ENCODE measurements around the gene MYBPC2.
A peak's percentile ranks its signal among the peaks of the same experiment; 100 is the strongest.
"Not testable (repeated sequence)": the region's sequence is repeated elsewhere in the genome, so short reads cannot be mapped to it uniquely, and the experiment has no call there.

The MYBPC2 gene

DNA sequence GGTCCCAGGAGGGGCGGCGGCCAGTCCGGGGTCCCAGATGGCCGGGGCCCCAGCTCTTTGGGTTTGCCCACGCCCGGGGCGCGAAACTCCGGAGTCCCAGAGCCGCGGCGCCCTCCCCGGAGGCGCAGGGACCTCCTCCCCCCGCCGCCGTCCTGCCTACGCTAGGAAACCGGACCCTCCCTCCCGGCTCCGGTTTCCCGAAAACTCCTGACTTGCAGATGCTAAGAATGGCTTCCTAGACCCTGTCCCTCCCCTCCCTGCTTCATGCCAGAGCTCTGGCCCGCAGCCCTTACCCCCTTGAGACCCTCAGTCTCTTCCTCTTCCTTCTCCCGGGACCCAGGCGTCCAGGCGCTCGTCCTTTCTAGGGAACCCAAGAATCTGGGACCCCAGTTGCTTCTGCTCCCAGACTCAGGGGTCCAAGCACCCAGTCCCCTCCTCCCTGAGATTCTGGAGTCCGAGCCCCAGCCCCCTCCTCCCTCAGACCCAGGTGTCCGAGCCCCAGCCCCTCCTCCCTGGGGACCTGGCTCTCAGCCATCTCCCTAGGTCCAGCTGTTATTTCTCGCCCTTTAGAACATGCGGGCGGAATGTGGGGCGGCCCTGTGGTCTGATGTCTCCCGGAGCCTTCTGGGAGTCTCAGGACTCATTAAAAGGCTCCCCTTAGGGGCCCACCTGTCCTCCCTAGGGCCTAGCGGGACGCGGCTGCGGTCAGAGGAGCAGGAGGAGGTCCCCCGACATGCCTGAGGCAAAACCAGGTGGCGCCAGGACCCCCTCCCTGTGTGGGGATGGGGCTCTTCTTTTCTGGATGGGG, at the start of gene MYBPC2:
Gene MYBPC2 (plus strand): TSS at position 672 of the 808 bp plus-strand sequence. CDS start 62 bp downstream, at position 734.
- DNase-seq: no peak

DNA sequence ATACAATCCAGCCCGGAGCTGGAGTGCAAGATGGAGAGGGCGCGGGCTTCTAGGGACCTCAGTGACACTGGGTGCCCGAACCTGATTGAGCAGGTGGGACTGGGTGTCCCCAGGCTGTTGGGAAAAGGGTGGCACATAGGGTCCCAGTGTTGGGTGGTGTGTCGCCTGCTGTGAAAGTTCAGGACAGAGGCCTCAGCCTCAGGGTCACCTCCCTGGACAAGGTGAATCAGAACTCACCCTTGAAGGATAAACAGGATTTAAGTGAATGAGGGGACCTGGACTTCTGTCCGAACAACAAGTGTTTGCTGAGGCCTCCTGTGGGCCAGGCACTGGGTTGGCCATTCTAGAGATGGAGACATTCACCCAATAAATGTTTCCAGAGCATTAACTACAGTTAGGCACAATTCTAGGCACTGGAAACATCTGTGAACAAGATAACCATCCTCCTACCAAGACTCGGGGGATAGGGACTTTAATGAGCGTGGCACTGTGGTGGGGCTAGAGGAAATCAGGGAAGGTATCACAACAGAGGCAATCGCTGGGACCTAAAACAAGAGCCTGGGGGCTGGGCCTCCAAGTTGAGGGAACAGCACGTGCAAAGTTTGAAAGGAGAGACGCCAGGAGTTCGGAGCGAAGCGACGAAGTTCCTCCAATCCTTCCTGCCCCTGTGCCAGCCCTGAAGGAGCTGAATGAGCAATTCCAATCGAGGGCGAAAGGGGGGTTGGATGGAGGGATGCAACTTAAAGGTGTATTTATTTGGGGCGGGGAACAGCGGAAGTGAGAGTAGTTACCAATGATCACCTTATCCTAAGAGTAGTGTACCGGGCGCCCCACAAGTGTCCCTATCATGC, 49.5 kb upstream of the MYBPC2 start:
- DNase-seq: no peak

DNA sequence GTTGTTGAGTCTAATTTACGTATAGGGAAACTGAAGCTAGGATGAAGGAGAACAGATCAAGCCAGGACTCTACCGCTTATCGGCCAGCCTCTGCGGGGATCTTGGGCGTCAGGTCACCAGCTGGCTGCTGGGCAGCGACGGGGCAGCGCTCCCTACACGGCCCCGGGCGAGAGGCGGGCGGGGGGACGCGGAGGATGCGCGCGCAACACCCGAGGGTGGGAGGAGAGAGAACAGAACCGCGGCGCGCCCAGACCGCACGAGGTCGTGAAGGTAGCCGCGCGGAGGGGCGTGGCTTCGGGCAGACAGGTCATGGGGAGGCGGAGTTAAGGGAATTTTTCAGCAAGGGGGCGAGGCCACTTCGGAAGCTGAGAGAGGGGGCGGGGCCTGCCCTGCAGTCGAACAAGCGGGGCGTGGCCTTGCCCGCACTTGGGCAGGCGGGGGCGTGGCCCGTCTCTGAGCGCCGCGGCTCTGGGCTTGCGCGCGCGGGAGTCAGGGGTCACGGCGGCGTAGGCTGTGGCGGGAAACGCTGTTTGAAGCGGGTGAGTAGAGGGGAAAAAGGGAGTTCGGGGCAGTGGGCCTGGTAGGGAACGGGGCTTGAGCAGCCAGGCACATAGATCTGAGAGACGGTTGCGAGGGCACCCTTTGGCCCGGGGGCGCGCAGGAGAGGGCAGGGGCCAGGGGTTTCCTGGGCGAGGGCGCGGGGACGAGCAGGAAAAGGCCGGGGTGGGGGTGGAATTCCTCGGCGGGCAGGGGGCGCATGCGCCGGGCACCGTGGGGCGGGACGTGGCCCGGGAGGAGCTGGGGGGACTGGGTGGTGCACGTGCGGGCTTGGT, 48.6 kb upstream of the MYBPC2 start, which contains the start of gene POLD1:
Gene POLD1 (plus strand): TSS at position 496 of the 833 bp plus-strand sequence. CDS start 14,505 bp downstream, outside the sequence.
- peak; percentile 99 for DNase-seq

- no peak for DNase-seq
Measured at GRCh38 chr19:50384685-50385535, 47.8 kb upstream of the MYBPC2 start.

GRCh38 chr19:50387176-50387867, 45.4 kb upstream of the MYBPC2 start:
- no peak for DNase-seq

- DNase-seq: no peak
Measured at GRCh38 chr19:50387868-50388245, 44.8 kb upstream of the MYBPC2 start.

- not testable (repeated sequence) for DNase-seq
Measured at GRCh38 chr19:50390295-50390694, 42.4 kb upstream of the MYBPC2 start.

- not testable (repeated sequence) for DNase-seq
Measured at GRCh38 chr19:50390952-50391351, 41.7 kb upstream of the MYBPC2 start.

GRCh38 chr19:50392759-50393158, 39.9 kb upstream of the MYBPC2 start:
- no peak for DNase-seq

DNA sequence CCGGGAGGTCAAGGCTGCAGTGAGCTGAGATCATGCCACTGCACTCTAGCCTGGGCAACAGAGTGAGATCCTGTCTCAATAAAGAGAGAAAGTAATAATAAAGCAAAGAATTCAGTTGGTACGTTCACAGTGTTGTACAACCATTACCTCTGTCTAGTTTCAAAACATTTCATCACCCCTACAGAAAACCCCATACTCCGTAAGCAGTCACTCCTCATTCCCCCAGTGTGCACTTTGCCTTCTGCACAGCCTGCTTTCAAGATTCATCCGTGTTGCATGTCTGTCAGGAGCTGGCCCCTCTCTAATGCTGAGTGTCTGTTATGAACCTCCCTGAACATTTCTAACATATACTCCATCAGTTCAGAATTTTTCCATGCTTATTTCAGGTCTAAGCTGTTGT, 39.1 kb upstream of the MYBPC2 start:
- DNase-seq: no peak

DNA sequence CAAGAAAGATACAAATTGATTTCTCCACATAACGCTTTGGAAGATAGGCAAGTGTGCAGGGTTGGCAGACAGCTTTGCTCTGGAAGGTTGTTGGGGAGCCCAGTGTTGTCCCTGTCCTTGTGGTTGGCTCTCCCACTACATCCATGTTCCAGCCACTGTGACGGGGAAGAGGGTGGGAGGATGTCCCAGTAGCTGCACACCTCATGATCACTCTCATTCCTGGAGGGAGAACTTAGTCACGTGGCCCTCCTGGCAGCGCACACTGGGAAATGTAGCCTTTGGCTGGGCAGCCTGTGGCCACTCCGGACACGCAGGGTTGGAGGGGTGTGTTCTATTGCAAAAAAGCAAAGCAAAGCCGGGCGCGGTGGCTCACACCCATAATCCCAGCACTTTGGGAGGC, 38.7 kb upstream of the MYBPC2 start:
- no peak for DNase-seq

GRCh38 chr19:50398675-50399367, 33.9 kb upstream of the MYBPC2 start:
- no peak for DNase-seq

DNA sequence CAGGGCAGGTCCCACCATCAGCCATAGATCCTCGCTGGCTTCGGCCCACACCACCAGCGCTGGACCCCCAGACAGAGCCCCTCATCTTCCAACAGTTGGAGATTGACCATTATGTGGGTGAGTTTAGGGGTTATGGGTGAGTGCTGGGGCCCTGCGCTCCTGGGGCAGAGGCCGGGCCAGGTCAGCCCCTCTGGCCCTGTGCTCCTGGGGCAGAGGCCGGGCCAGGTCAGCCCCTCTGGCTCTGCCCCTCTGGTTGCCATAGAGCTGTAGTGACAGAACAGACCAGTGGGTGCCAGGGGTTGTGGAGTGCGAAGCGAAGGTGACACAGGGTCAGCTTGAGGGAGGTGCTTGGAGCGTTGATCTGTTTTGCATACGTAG, 33.3 kb upstream of the MYBPC2 start:
- DNase-seq: no peak

DNA sequence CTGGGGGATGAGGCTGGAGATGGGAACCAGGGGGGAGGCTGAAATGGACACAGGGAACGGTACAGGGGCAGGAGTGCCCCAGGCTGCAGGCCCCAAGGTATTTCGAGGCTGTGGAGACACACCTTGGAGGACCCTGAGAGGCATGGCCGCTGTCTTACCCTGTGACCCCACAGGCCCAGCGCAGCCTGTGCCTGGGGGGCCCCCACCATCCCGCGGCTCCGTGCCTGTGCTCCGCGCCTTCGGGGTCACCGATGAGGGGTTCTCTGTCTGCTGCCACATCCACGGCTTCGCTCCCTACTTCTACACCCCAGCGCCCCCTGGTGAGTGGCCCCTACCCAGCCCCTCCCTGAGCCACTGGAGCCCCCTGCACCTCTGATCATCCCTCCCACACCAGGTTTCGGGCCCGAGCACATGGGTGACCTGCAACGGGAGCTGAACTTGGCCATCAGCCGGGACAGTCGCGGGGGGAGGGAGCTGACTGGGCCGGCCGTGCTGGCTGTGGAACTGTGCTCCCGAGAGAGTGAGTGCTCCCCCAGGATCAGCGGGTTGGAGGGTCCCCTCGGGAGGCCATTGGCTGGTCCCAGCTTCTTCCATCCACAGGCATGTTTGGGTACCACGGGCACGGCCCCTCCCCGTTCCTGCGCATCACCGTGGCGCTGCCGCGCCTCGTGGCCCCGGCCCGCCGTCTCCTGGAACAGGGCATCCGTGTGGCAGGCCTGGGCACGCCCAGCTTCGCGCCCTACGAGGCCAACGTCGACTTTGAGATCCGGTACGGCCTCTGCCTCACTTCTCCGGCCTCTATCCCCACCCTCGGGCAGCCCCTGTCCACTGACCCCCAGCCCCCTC, 30.9 kb upstream of the MYBPC2 start:
- DNase-seq: no peak

- no peak for DNase-seq
Measured at GRCh38 chr19:50402544-50403301, 30.0 kb upstream of the MYBPC2 start.

GRCh38 chr19:50406156-50406820, 26.4 kb upstream of the MYBPC2 start:
- no peak for DNase-seq

DNA sequence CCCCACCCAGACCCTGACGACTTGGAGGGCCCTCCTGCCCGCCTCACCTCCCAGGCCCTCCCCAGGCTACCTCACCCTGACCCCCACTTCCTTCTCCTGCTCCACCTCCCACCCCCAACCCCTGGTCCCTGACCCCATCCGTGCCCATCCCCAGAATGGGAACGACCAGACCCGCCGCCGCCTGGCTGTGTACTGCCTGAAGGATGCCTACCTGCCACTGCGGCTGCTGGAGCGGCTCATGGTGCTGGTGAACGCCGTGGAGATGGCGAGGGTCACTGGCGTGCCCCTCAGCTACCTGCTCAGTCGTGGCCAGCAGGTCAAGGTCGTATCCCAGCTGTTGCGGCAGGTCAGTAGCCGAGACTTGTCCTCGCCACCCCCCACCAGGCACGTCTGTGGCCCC, 25.9 kb upstream of the MYBPC2 start:
- DNase-seq: no peak

DNA sequence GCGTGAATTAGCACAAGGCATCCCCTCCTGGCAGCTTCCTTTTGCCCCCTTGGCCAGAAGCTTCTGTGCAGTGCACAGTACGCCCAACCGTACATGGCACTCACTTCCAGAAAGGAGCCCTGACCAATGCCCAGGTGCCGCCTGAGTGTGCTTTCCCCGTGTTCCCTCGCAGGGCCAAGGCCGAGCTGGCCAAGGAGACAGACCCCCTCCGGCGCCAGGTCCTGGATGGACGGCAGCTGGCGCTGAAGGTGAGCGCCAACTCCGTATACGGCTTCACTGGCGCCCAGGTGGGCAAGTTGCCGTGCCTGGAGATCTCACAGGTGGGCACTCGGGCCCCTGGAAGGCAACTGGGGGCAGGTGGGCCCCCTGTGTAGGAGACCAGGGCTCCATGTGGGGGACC, 23.3 kb upstream of the MYBPC2 start:
- no peak for DNase-seq

Data from NCI-H1105 (cell line).